Measurements from ENCODE around the gene CYP27A1. TPM values are rescaled to one million over a fixed set of nuclear protein-coding genes. Genes with fewer than 3 reads are reported as not detected.

CYP27A1 gene
- total RNA-seq, 8 experiments from 2014 or later = 1.0 to 104 (median 7.4) TPM

GRCh38 chr2:218816561-218817011 is 34.6 kb downstream of the CYP27A1 start:
- Histone ChIP-seq H3K4me3 (no peak overlapping the region), H3K4me1 (replicated peaks in 1 of 2) (no peaks in the 10 kb centered on the region), H3K27ac (no peak overlapping the region)
- in situ Hi-C loops (cut with MboI; ENCODE audit: low pct_unique_long_range_greater_than_20kb in 2 of 9, low sequenced_read_pairs in 9 of 9, unreplicated experiment in 9 of 9) = no loop called here
- peak in 1 of 8 experiments; percentile 15 for ATAC-seq (replicated peaks in 6 of 8)
- WGBS, 10 experiments = 40 to 100% (median 55%) methylated on average over 1 to 2 of the region's 2 CpGs; no CpG with 5 or more reads in 6 of the 10 experiments

GRCh38 chr2:218819093-218819492 is 37.1 kb downstream of the CYP27A1 start:
- WGBS, 10 experiments = 80 to 100% (median 93%) methylated on average over 2 to 5 of the region's 7 CpGs; no CpG with 5 or more reads in 1 of the 10 experiments
- H3K4me3 ChIP-seq = no peak overlapping the region
- no peaks in the 10 kb centered on the region for H3K4me1 ChIP-seq (replicated peaks in 1 of 2)
- no peak for ATAC-seq (replicated peaks in 6 of 8)
- in situ Hi-C loops (cut with MboI; ENCODE audit: low pct_unique_long_range_greater_than_20kb in 2 of 9, low sequenced_read_pairs in 9 of 9, unreplicated experiment in 9 of 9) = no loop called here
- H3K27ac ChIP-seq = no peak overlapping the region

- Histone ChIP-seq H3K4me1 (replicated peaks in 1 of 2) (no peaks in the 10 kb centered on the region), H3K4me3 (no peak overlapping the region), H3K27ac (no peak overlapping the region)
- 80 to 95% (median 90%) methylated on average over 1 to 8 of the region's 15 CpGs; no CpG with 5 or more reads in 3 of the 10 experiments for WGBS, 10 experiments
- in situ Hi-C loops (cut with MboI; ENCODE audit: low pct_unique_long_range_greater_than_20kb in 2 of 9, low sequenced_read_pairs in 9 of 9, unreplicated experiment in 9 of 9) = no loop called here
- ATAC-seq (replicated peaks in 6 of 8) = no peak
Measured at GRCh38 chr2:218820746-218821369, 38.9 kb downstream of the CYP27A1 start.

- H3K4me1 ChIP-seq (replicated peaks in 1 of 2) = no peaks in the 10 kb centered on the region
- WGBS, 10 experiments = 49 to 100% (median 77%) methylated on average over 1 to 5 of the region's 9 CpGs; no CpG with 5 or more reads in 2 of the 10 experiments
- H3K27ac ChIP-seq = no peak overlapping the region
- in situ Hi-C loops (cut with MboI; ENCODE audit: low pct_unique_long_range_greater_than_20kb in 2 of 9, low sequenced_read_pairs in 9 of 9, unreplicated experiment in 9 of 9) = no loop called here
- no peak for ATAC-seq (replicated peaks in 6 of 8)
- no peak overlapping the region for H3K4me3 ChIP-seq
Measured at GRCh38 chr2:218821605-218822211, 39.8 kb downstream of the CYP27A1 start.

- H3K4me1 ChIP-seq (replicated peaks in 1 of 2) = no peaks in the 10 kb centered on the region
- in situ Hi-C loops (cut with MboI; ENCODE audit: low pct_unique_long_range_greater_than_20kb in 2 of 9, low sequenced_read_pairs in 9 of 9, unreplicated experiment in 9 of 9) = no loop called here
Measured at GRCh38 chr2:218822622-218823021, 40.7 kb downstream of the CYP27A1 start.

GRCh38 chr2:218823196-218823855 is 41.4 kb downstream of the CYP27A1 start:
- 53 to 100% (median 80%) methylated on average over 1 to 8 of the region's 9 CpGs; no CpG with 5 or more reads in 1 of the 10 experiments for WGBS, 10 experiments

More at GRCh38 chr2:218822622-218823021, 40.7 kb downstream of the CYP27A1 start:
- ATAC-seq (replicated peaks in 6 of 8) = no peak
- Histone ChIP-seq H3K27ac (no peak overlapping the region), H3K4me3 (no peak overlapping the region)
- 17 to 69% (median 46%) methylated on average over 1 to 7 of the region's 7 CpGs; no CpG with 5 or more reads in 4 of the 10 experiments for WGBS, 10 experiments

GRCh38 chr2:218824004-218824403 is 42.1 kb downstream of the CYP27A1 start:
- in situ Hi-C loops (cut with MboI; ENCODE audit: low pct_unique_long_range_greater_than_20kb in 2 of 9, low sequenced_read_pairs in 9 of 9, unreplicated experiment in 9 of 9) = no loop called here
- WGBS, 10 experiments = 60 to 100% (median 85%) methylated on average over 1 to 3 of the region's 7 CpGs; no CpG with 5 or more reads in 6 of the 10 experiments
- no peak for ATAC-seq (replicated peaks in 6 of 8)
- no peak overlapping the region for H3K27ac ChIP-seq
- H3K4me3 ChIP-seq = no peak overlapping the region
- no peaks in the 10 kb centered on the region for H3K4me1 ChIP-seq (replicated peaks in 1 of 2)

More at GRCh38 chr2:218823196-218823855, 41.4 kb downstream of the CYP27A1 start:
- in situ Hi-C loops (cut with MboI; ENCODE audit: low pct_unique_long_range_greater_than_20kb in 2 of 9, low sequenced_read_pairs in 9 of 9, unreplicated experiment in 9 of 9) = no loop called here
- Histone ChIP-seq H3K4me1 (replicated peaks in 1 of 2) (no peaks in the 10 kb centered on the region), H3K4me3 (no peak overlapping the region), H3K27ac (no peak overlapping the region)
- no peak for ATAC-seq (replicated peaks in 6 of 8)

GRCh38 chr2:218826791-218827190 is 44.8 kb downstream of the CYP27A1 start:
- Histone ChIP-seq H3K27ac (no peak overlapping the region), H3K4me3 (no peak overlapping the region), H3K4me1 (replicated peaks in 1 of 2) (no peaks in the 10 kb centered on the region)
- in situ Hi-C loops (cut with MboI; ENCODE audit: low pct_unique_long_range_greater_than_20kb in 2 of 9, low sequenced_read_pairs in 9 of 9, unreplicated experiment in 9 of 9) = loop anchor here in 1 of 9 experiments (25.0 kb wide), 1 partner anchor 114 kb away; the partner anchor contains the start of gene TTLL4
- no peak for ATAC-seq (replicated peaks in 6 of 8)
- 71 to 100% (median 80%) methylated on average over 1 of the region's 10 CpGs; no CpG with 5 or more reads in 7 of the 10 experiments for WGBS, 10 experiments

GRCh38 chr2:218827701-218828476 is 45.9 kb downstream of the CYP27A1 start:
- Histone ChIP-seq H3K27ac (no peak overlapping the region), H3K4me3 (no peak overlapping the region), H3K4me1 (replicated peaks in 1 of 2) (no peaks in the 10 kb centered on the region)
- ATAC-seq (replicated peaks in 6 of 8) = peak in 1 of 8 experiments; percentile 16
- WGBS, 10 experiments = 20% methylated on average over 1 to 3 of the region's 14 CpGs; no CpG with 5 or more reads in 8 of the 10 experiments
- in situ Hi-C loops (cut with MboI; ENCODE audit: low pct_unique_long_range_greater_than_20kb in 2 of 9, low sequenced_read_pairs in 9 of 9, unreplicated experiment in 9 of 9) = loop anchor here in 1 of 9 experiments (25.0 kb wide), 1 partner anchor 116 kb away; the partner anchor contains the start of gene TTLL4

- in situ Hi-C loops (cut with MboI; ENCODE audit: low pct_unique_long_range_greater_than_20kb in 2 of 9, low sequenced_read_pairs in 9 of 9, unreplicated experiment in 9 of 9) = loop anchor here in 1 of 9 experiments (25.0 kb wide), 1 partner anchor 116 kb away; the partner anchor contains the start of gene TTLL4
- H3K27ac ChIP-seq = no peak overlapping the region
- no peak overlapping the region for H3K4me3 ChIP-seq
- peak in 1 of 8 experiments; percentile 28 for ATAC-seq (replicated peaks in 6 of 8)
- WGBS, 10 experiments = 80% methylated on average over 1 of the region's 4 CpGs; no CpG with 5 or more reads in 9 of the 10 experiments
- H3K4me1 ChIP-seq (replicated peaks in 1 of 2) = no peaks in the 10 kb centered on the region
Measured at GRCh38 chr2:218828477-218828778, 46.5 kb downstream of the CYP27A1 start.

- H3K27ac ChIP-seq = no peak overlapping the region
- H3K4me1 ChIP-seq (replicated peaks in 1 of 2) = no peaks in the 10 kb centered on the region
- no peak overlapping the region for H3K4me3 ChIP-seq
- ATAC-seq (replicated peaks in 6 of 8) = peak in 3 of 8 experiments; percentile 4 to 43 (median 17)
- 20 to 100% (median 55%) methylated on average over 1 to 5 of the region's 17 CpGs; no CpG with 5 or more reads in 4 of the 10 experiments for WGBS, 10 experiments
- in situ Hi-C loops (cut with MboI; ENCODE audit: low pct_unique_long_range_greater_than_20kb in 2 of 9, low sequenced_read_pairs in 9 of 9, unreplicated experiment in 9 of 9) = loop anchor here in 1 of 9 experiments (25.0 kb wide), 1 partner anchor 118 kb away; the partner anchor contains the start of gene TTLL4
Measured at GRCh38 chr2:218829868-218830451, 48.0 kb downstream of the CYP27A1 start.

Data from motor neuron (in vitro differentiated cells).